GM12878 (cell line): ENCODE measurements around the gene SLIT1.

Experiments used
- BACH1 ChIP-seq: fragments of 450-650 bp; IDR thresholded peaks from 2 replicates; pipeline ENCODE4 v1.6.1; 2017; ENCODE audit warnings: mild to moderate bottlenecking, borderline replicate concordance
- EZH2 ChIP-seq: IDR thresholded peaks from 2 replicates; pipeline ENCODE4 v1.6.1; 2012; ENCODE audit warnings: low read depth, mild to moderate bottlenecking, control low read depth, inconsistent platforms, low read length, borderline replicate concordance; ENCODE audit not compliant: control insufficient read depth
- MTA2 ChIP-seq: fragments of 450-650 bp; IDR thresholded peaks from 2 replicates; pipeline ENCODE4 v1.6.1; 2016; ENCODE audit warnings: low read depth, mild to moderate bottlenecking, moderate library complexity
- YY1 ChIP-seq: IDR thresholded peaks from 2 replicates; pipeline ENCODE4 v1.6.1; 2011; ENCODE audit warnings: low read depth, mild to moderate bottlenecking, low read length

DNA sequence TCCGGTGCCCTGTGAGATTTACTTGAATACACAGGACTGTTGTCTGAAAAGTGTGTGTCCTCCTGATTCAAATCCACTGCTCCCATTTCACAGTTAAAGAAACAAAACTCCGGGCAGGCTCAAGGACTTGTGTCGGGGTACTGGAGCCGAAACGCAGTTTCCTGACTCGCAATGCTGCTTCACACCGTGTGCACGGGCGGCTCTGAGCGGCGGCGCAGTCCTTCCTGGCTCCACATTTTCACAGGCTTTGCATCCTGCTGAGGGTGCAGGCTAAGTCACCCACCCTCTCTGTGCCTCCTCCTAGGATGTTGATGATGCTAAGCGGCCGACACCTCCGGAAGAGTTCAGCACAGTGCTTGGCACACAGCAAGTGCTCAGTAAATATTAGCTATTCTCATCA, 65.4 kb downstream of the SLIT1 start:
- TF ChIP-seq YY1 (no peak), BACH1 (no peak), EZH2 (no peak), MTA2 (no peak)
